NT2/D1 (cell line): ENCODE measurements around the gene HORMAD2.

ENCODE experiments used
- DNase-seq: peaks from one replicate; pipeline ENCODE4 v3.0.0-alpha.2; 2011; ENCODE audit warnings: low read depth, low spot score
- H3K27me3 ChIP-seq: 2 replicates; pipeline ENCODE4 v1.6.0; 2011; ENCODE audit warnings: mild to moderate bottlenecking; ENCODE audit not compliant: insufficient read length, insufficient read depth
- H3K36me3 ChIP-seq: 2 replicates; pipeline ENCODE4 v1.6.1; 2011; ENCODE audit warnings: mild to moderate bottlenecking, low read length, mixed read lengths; ENCODE audit not compliant: insufficient read depth, insufficient read length
- H3K4me1 ChIP-seq: 2 replicates; pipeline ENCODE4 v1.5.1; 2011; ENCODE audit not compliant: insufficient read depth, insufficient read length
- H3K4me3 ChIP-seq: 2 replicates; pipeline ENCODE4 v1.5.1; 2011; ENCODE audit warnings: low read depth; ENCODE audit not compliant: insufficient read length
- H3K9ac ChIP-seq: 2 replicates; pipeline ENCODE4 v1.6.0; 2011; ENCODE audit warnings: low read depth; ENCODE audit not compliant: insufficient read length
- H3K9me3 ChIP-seq: 2 replicates; pipeline ENCODE4 v1.5.1; 2011; ENCODE audit warnings: mild to moderate bottlenecking, low read length; ENCODE audit not compliant: insufficient read depth
- SUZ12 ChIP-seq: IDR thresholded peaks from 2 replicates; pipeline ENCODE4 v1.6.1; 2011; ENCODE audit not compliant: insufficient read length, insufficient read depth; ENCODE audit errors: extremely low read depth
- YY1 ChIP-seq: IDR thresholded peaks from 2 replicates; pipeline ENCODE4 v1.6.1; 2011; ENCODE audit not compliant: insufficient read length, insufficient read depth
- ZNF274 ChIP-seq: IDR thresholded peaks from 2 replicates; pipeline ENCODE4 v1.6.1; 2011; ENCODE audit warnings: mild to moderate bottlenecking, low read depth, low read length

Gene HORMAD2

DNA sequence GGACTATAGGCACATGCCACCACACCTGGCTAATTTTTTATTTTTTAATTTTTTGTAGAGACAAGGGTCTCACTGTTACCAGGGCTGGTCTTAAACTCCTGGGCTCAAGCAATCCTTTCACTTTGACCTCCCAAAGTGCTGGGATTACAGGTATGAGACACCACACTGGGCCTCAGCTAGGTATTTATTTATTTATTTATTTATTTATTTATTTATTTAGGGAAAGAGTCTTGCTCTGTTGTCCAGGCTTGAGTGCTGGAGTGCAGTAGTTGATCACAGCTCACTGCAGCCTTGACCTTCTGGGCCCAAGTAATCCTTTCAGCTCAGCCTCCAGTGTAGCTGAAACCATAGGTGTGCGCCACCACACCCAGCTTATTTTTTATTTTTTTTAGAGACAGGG, 43.2 kb downstream of the HORMAD2 start:
- no peak for TF ChIP-seq SUZ12
- no peak for TF ChIP-seq ZNF274
- no peak for TF ChIP-seq YY1
- Histone ChIP-seq H3K27me3 (no peaks in the 10 kb centered on the region), H3K36me3 (no peaks in the 10 kb centered on the region), H3K4me1 (no peaks in the 10 kb centered on the region), H3K9me3 (peaks cover 4% of the 10 kb centered on the region; the same call in 1 of the 2 replicates), H3K9ac (no peak overlapping the region), H3K4me3 (no peak overlapping the region)
- no peak for DNase-seq

DNA sequence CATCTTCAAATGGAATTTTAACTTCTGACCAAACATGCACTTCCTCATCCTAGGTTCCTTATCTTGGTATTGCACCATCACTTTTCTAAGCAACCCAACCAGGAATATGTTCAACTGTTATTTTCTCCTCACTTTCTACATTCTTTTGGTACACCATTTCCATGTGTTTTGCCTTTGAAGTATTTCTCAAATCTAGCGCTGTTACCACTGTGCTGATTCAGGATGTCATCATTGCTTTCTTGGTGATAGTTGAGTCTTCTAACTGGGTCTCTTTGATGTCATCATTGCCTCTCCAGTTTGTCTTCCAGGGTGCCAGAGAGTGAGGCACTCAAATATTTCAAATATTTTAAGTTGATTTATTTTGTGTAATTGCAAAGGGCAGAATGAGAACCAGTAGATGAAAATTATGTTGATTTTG, 47.5 kb downstream of the HORMAD2 start:
- TF ChIP-seq SUZ12 (no peak), ZNF274 (no peak), YY1 (no peak)
- Histone ChIP-seq H3K4me3 (no peak overlapping the region), H3K9ac (no peak overlapping the region), H3K27me3 (no peaks in the 10 kb centered on the region), H3K36me3 (no peaks in the 10 kb centered on the region), H3K9me3 (peaks cover 4% of the 10 kb centered on the region; the same call in 1 of the 2 replicates), H3K4me1 (no peaks in the 10 kb centered on the region)
- DNase-seq, result no peak

DNA sequence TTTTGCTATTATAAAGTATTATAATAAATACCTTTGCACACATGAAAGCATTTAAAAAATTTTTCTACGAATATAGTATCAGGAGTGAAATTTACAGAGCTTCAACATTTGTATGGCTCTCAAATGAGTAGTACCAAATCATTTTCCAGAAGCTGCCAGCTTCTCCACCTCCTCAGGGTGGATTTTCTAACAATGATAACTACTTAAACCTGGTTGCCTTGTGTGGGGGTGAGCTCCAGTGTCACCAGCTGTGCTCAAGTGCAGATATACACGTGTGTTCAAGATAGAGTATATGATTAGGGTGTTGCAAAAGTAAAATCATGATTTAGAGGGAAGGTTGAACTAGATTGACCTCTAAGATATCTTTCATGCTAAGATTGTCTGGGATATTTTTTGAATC, 48.2 kb downstream of the HORMAD2 start:
- no peaks in the 10 kb centered on the region for H3K27me3 ChIP-seq
- no peak overlapping the region for H3K9ac ChIP-seq
- TF ChIP-seq YY1, result no peak
- no peak for TF ChIP-seq ZNF274
- TF ChIP-seq SUZ12, result no peak
- H3K9me3 ChIP-seq, result peaks cover 4% of the 10 kb centered on the region; the same call in 1 of the 2 replicates
- no peaks in the 10 kb centered on the region for H3K36me3 ChIP-seq
- no peak overlapping the region for H3K4me3 ChIP-seq
- no peak for DNase-seq
- H3K4me1 ChIP-seq, result no peaks in the 10 kb centered on the region

DNA sequence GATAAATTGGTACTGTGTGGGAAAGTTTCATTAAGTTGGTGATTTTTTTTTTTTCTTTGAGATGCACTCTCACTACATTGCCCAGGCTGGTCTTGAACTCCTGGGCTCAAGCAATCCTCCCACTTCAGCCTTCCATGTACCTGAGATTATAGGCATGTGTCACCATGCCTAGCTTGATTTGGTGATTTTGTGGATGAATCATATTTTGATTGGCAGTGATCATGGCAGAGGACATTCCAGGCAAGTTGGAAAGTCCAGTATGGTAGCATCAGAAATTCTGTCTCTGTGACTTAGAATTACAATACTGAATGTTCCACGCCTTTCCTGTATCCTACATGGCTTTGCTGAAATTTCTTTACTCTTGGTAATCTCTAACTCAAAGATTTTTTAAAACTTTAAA, 49.4 kb downstream of the HORMAD2 start:
- Histone ChIP-seq H3K27me3 (no peaks in the 10 kb centered on the region), H3K9me3 (peaks cover 2% of the 10 kb centered on the region; the same call in 1 of the 2 replicates), H3K4me3 (no peak overlapping the region), H3K36me3 (no peaks in the 10 kb centered on the region), H3K4me1 (no peaks in the 10 kb centered on the region), H3K9ac (no peak overlapping the region)
- no peak for TF ChIP-seq ZNF274
- TF ChIP-seq YY1, result no peak
- TF ChIP-seq SUZ12, result no peak
- DNase-seq, result no peak

DNA sequence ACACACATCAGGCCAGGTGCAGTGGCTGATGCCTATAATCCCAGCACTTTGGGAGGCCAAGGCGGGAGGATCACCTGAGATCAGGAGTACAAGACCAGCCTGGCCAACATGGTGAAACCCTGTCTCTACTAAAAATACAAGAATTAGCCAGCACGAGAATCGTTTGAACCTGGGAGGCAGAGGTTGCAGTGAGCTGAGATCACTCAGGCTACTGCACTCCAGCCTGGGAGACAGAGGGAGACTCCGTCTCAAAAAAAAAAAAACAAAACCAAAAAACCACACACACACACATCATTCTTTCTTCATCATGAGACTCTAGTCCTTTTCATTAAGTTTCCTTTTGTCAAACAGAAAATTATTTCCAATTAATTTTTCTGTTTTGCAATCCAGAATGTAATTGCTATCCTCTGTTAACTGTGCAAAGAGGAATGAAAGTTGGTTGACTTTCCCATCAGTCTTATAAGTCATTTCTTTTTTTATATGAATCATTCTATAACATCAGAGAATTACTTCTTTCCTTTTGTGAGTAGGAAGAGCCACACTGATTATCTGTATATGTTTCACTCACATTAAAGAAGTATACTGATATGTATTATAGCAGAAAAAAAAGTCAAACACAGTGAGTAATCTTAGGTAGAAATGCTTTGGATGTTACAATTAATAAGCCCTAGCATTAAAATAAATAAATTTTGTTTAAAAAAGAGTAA, 52.2 kb downstream of the HORMAD2 start:
- DNase-seq, result no peak
- no peaks in the 10 kb centered on the region for H3K36me3 ChIP-seq
- H3K27me3 ChIP-seq, result no peaks in the 10 kb centered on the region
- H3K9me3 ChIP-seq, result no peaks in the 10 kb centered on the region
- TF ChIP-seq SUZ12, result no peak
- TF ChIP-seq YY1, result no peak
- TF ChIP-seq ZNF274, result no peak
- H3K9ac ChIP-seq, result no peak overlapping the region
- no peaks in the 10 kb centered on the region for H3K4me1 ChIP-seq
- no peak overlapping the region for H3K4me3 ChIP-seq

DNA sequence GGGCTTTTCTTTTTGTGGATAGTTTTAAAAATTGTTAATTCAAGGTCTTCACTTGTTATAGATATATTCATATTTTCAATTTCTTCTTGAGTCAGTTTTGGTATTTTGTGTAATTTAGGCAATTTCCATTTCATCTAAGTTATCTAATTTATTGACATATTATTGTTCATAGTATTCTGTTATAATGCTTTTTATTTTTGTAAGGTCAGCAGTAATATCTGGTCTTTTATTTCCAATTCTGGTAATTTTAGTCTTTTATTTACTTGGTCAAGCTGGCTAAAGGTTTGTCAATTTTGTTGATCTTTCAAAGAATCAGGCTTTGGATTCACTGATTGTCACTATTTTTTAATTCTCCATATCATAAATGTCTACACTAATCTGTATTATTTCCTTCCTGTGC, 60.1 kb downstream of the HORMAD2 start:
- H3K27me3 ChIP-seq, result no peaks in the 10 kb centered on the region
- H3K36me3 ChIP-seq, result no peaks in the 10 kb centered on the region
- TF ChIP-seq SUZ12, result no peak
- no peak for TF ChIP-seq YY1
- no peak for TF ChIP-seq ZNF274
- H3K9me3 ChIP-seq, result peaks cover 15% of the 10 kb centered on the region
- DNase-seq, result no peak
- H3K9ac ChIP-seq, result no peak overlapping the region
- no peak overlapping the region for H3K4me3 ChIP-seq
- H3K4me1 ChIP-seq, result no peaks in the 10 kb centered on the region

DNA sequence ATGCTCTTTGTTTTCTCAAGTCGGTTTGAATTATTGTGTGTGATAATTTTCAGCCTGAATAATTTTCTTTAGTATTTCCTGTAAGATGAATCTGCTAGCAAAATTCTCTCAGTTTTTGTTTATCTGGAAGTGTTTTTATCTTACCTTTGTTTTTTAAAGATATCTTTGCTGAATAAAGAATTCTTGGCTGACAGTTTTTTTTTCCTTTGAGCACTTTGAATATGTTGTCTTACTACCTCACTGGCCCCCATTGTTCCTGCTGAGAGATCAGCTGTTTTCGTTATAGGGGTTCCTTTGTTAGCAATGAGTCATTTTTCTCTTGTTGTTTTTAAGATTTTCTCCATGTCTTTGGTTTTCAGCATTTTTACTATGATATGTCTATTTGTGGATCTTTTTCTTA, 63.0 kb downstream of the HORMAD2 start:
- H3K36me3 ChIP-seq, result no peaks in the 10 kb centered on the region
- H3K9me3 ChIP-seq, result peaks cover 15% of the 10 kb centered on the region
- no peak for TF ChIP-seq SUZ12
- no peak for TF ChIP-seq YY1
- no peak for TF ChIP-seq ZNF274

DNA sequence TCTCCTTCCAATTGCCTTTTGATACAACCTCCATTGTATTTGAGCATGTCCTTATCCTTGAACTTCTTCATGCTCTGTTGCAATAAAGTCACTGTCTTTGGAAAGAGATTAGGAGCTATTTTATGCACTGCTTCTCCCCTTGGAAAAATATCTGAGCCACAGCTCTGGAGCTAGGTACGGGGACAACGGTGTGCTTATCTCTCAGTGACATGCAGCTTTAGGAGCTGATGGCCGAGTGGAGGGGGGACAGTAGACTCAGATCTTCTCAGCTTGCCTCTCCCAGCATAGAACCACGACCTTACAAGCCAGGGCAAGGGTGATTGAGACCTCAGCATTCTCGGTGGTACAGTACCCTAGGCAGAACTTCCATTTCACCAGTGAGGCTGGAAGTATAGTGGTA, 64.1 kb downstream of the HORMAD2 start:
- H3K27me3 ChIP-seq, result no peaks in the 10 kb centered on the region
- H3K36me3 ChIP-seq, result no peaks in the 10 kb centered on the region
- H3K9me3 ChIP-seq, result peaks cover 15% of the 10 kb centered on the region
- no peak overlapping the region for H3K4me3 ChIP-seq
- DNase-seq, result no peak
- no peak for TF ChIP-seq YY1
- no peak for TF ChIP-seq SUZ12
- TF ChIP-seq ZNF274, result no peak
- H3K4me1 ChIP-seq, result no peaks in the 10 kb centered on the region
- no peak overlapping the region for H3K9ac ChIP-seq

More for the DNA sequence above, 63.0 kb downstream of the HORMAD2 start:
- no peak overlapping the region for H3K4me3 ChIP-seq
- no peaks in the 10 kb centered on the region for H3K4me1 ChIP-seq
- H3K9ac ChIP-seq, result no peak overlapping the region
- no peaks in the 10 kb centered on the region for H3K27me3 ChIP-seq
- DNase-seq, result no peak
